Suppressor macrophage treated with lipopolysaccharide for 4 hours (primary cell): ENCODE data around the gene CAPN15.

Source experiments
- DNase-seq: peaks from one replicate; pipeline ENCODE4 v3.0.0-alpha.2; 2020

CAPN15 gene

GRCh38 chr16:580141-580945, 52.8 kb downstream of the CAPN15 start:
- DNase-seq: no peak

GRCh38 chr16:580946-581498, 53.5 kb downstream of the CAPN15 start:
- DNase-seq: no peak

DNA sequence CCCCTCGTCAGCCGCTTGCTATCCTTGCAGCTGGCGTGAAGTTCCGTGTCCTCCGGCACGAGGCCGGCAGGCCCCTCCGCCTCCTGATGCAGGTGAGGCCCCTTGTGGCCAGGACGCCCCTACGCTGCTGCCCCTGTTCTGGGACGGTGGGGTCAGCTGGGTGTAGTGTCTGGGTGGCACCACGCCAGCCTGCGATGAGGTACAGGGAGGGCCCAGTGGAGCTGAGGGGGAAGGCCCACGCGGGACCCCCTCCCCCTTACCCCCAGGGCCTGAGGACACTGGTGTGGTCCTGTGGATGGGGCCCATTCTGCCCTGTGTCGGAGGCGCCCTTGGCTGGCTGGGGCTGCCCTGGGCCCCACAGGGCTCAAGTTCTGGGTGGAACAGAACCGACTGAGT, 54.7 kb downstream of the CAPN15 start:
- DNase-seq: no peak

DNA sequence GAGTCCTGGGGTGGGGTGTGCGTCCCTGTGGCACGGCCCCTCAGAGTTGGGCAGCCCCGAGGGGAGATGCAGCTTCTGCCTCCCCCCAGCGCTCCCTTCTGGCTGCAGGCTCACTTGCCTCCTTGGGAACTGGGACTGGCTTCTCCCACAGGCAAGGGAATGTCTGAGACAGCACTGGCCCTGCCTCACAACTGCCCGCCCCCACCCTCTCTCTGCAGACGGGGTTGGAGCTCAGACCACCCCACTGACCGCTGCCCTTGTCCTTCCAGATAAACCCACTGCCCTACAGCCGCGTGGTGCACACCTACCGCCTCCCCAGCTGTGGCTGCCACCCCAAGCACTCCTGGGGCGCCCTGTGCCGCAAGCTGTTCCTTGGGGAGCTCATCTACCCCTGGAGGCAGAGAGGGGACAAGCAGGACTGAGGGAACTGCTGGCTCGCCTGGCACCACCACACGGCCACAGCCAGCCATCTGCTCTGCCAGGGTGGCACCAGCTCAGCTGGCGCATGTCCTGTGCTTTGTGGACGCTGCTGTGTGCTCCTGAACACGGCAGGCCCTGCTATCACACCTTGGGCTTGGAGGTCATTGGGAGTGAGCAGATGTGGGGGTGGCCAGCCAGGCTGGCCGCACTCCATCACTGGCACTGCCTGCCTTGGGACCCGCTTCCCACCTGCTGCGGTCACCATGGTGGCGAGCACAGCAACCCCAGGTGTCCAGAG, 55.3 kb downstream of the CAPN15 start:
- no peak for DNase-seq

DNA sequence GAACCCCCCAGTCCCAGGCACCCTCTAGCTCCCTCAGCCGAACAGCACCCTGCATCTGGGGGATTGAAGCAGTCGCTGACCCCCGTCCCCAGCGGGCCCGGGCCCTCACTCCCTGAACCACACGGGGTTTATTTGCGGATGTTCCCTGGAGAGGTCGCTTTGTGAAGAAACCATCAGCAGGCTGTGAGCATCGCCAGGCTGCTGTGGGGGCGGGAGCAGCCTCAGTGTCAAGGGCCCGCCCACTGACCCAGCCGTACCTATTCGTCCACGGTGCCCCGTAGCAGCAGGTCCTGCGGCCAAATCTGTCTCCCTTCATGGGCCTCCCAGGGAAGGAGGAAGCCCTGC, 55.9 kb downstream of the CAPN15 start:
- no peak for DNase-seq

DNA sequence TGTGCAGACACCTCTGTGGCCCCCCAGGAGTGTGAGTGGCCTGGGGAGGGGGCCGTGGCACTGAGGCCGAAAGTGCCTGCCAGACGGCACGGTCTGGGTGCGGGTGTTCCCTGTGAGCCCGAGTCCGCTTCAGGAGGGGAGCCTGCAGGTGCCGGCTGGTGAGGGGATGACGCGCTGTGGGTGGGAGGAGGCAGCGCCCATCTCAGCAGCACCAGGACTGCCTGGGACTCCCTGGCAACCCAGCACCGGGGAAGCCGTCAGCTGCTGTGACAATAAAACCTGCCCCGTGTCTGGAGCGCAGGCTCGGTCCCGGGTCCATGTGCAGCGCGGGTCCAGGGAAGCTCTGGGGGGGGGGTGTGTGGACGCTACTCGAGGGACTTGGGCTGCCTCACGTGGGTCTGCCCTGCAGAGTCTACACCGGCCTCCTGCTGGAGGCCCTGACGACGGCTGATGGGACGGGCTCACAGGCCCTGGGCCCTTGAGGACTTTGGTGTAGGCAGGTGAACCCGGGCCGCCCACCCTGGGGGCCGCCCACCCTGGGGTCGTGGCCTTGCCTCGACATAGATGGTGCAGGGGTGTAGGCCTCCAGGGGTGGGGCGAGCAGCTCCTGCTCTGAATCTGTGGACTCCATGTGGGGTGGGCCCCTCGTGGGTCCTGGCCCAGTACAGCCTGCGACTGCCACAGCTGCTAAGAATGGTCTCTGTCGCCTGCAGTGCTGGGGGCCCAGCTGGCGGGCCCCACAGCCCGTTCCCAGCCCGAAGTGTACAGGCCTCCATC, 56.5 kb downstream of the CAPN15 start:
- DNase-seq: no peak

DNA sequence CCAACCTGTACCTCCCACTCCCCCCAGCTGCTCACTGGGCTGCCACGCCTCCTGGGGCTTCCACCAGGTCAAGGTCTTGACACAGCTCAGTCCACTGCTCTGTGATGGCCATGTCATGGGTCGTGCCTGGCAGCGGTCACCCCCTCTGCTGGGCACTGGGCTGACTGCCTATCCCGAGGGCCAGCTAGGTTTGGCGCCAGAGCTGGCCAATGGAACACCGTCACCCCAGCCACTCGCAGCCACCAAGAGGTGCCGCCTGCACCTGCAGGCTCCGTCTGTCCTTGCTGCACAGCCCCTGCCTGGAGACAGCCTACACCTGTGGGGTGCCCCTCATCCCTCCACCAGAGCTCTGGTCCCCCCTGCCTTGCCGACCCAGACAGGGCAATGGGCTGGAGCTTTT, 57.8 kb downstream of the CAPN15 start:
- no peak for DNase-seq

GRCh38 chr16:586047-586644, 58.6 kb downstream of the CAPN15 start:
- no peak for DNase-seq

DNA sequence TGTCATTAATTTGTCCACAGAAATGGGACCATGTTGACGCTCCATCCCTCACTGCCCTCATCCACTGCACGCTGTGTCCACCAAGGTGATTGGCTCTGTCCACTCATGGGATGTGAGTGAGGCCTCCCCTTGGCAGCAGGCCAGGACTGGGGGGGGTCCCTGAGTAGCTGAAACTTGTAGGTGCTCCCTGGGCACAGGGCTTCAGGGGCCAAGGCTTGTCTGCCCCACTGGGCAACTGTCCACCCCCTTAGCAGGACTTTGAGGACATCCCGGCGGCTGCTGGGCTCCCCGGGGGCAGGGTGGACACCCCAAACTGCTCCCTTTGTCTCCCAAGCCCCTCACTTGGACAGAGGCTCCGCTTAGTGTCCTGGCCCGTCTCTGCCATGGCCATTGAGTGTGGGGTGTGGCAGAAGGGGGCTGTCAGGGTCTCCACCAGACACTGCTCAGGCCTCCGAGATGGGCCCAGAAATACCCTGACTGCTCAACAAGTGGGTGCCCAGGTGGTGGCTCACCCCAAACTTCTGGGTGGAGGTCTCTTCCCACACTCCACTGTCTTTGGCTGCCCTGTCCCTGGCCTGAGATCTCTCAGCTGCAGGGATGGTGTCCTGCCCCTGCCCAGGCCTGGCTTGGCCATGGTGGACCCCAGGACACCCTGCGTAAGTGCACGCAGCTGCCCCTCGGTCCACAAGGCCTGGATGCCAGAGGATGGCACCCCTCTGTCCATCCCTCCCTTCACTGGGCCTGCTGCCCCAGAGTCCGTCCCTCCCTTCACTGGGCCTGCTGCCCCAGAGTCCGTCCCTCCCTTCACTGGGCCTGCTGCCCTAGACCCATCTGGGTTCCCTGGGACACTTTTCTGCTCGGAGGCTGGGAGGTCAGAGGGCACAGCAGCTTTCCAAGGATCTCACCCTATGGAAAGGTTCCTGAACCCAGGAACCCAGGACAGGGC, 59.4 kb downstream of the CAPN15 start:
- no peak for DNase-seq

DNA sequence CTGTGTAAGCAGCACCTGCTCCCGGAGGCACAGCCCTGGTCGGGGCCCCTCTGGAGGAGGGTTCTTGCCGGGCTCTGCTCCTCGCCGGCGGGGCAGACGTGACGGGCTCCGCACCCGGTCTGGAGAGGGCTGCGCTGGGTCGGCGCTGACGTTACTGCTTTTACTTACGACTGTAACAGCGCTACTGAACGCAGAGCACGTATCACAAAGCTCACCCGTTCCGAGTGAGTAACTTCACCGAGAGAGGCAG, 61.1 kb downstream of the CAPN15 start:
- peak; percentile 77 for DNase-seq

DNA sequence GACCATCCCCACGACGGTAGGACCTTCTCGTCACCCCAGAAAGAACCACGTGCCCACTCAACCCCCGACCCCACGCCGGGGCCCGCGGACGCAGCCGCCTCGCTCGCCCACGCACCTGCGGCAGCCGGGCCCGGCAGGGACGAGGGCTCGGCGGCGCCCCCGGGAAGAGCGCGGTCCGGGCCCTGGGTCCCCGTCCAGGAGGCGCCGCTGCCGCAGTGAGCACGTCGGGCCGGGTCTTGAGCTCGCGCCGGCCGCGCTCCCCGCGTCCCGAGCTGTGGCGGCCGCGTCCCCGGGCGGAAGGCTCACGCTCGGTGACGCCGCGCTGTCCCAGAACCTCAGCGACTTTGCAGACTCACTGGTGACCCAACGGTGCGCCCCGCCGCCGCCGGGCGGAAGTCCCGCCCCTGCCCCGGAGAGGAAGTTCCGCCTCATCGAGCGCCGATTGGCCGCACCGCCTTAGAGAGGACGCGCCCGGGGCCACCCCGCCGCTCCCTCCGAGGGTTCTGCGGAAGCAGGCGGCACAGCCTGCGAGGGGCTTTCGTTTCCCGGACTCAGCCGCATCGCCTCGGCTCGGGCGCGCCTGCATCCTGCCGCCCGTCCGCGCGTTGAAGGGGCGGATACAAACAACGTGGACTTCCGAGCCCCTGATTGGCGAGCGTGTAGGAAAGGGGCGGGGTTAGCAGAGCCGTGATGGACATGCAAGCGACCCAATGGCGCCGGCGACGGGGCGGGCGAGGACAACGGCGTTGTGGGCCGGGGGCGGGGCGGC, 61.6 kb downstream of the CAPN15 start:
- peak; percentile 97 for DNase-seq

DNA sequence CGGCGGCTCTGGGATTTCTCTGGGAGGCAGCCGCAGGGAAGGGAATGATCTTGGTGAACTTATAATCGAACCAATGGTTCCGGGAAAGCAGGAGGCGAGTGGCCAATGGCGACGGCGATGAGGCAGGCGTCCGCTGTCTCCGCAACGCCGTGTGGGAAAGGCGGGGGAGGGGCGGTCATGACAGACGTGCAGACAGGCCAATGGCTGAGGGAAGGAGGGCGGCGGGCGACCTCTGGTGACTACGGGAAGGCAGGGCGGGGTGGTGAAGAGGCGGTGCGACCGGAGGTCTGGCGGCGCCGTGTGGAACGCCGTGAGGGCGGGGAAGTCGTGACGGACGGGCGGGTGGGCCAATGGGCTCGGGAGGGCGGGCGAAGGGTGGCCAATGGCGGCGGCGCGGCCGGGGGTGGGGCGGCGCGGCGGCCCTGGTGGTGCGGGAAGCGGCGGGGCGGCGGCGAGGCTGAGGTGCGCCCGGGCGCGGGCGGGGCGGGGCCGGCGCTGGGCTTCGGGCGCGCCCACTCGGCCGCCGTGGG, 62.2 kb downstream of the CAPN15 start, which contains the start of gene RAB40C:
RAB40C (plus strand) TSS at position 409 of the 530 bp plus-strand sequence. CDS start 226 bp downstream, outside the sequence.
- DNase-seq: peak; percentile 99

- DNase-seq: peak; percentile 30
These were observed 62.8 kb downstream of the CAPN15 start for GRCh38 chr16:590188-590814.

DNA sequence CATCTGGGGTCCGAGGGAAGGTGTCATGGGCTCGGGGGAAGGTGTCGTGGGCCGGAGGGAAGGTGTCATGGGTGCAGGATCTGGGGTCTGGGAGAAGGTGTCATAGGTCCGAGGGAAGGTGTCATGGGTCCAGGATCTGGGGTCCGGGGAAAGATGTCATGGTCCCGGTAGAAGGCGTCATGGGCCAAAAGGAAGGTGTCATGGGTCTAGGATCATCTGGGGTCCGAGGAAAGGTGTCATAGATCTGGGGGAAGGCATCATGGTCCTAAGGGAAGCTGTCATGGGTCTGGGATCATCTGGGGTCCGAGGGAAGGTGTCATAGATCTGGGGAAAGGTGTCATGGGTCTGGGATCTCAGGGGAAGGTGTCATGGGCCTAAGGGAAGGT, 63.3 kb downstream of the CAPN15 start:
- DNase-seq: no peak

DNA sequence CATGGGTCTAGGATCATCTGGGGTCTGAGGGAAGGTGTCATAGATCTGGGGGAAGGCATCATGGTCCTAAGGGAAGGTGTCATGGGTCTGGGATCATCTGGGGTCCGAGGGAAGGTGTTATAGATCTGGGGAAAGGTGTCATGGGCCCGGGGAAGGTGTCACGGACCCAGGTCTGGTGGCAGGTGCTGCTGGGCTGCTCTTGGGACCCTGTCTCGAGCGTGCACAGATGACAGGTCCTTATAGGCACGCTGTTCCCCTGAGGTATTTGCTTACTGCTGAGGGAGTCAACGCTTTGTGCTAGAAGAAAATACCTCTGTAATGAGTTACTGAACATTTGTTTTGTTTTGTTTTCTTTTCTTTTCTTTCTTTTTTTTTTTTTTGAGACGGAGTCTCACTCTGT, 63.7 kb downstream of the CAPN15 start:
- no peak for DNase-seq

DNA sequence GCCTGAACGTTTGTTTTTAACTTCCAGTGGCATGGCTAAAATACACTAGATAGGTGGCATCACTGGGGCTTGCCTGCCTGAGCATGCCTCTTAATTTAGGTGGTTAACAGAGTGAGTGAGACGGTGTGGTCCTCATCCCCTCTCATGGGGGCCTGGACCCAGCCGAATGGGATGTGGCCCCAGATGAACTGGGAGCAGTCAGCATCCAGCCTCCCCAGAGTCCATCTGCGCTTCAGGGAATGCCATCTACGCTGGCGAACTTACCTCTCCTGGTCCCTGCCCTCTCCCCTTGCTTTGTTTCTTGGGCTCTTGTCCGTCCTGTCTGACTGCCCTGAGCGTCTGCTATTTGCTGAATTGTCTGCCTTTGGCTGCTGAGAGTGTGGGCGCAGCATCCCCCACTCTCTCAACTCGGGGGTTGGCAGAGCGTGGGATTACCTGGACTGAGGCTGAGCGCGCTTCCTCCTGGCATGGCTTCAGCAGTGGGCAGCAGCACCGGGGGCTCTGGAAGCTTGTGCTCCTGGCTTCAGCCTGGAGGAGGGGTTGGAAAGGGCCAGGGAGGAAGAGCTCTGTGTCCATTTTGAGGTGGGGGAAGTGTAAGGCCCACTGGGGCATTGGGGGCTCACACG, 64.5 kb downstream of the CAPN15 start:
- no peak for DNase-seq

DNA sequence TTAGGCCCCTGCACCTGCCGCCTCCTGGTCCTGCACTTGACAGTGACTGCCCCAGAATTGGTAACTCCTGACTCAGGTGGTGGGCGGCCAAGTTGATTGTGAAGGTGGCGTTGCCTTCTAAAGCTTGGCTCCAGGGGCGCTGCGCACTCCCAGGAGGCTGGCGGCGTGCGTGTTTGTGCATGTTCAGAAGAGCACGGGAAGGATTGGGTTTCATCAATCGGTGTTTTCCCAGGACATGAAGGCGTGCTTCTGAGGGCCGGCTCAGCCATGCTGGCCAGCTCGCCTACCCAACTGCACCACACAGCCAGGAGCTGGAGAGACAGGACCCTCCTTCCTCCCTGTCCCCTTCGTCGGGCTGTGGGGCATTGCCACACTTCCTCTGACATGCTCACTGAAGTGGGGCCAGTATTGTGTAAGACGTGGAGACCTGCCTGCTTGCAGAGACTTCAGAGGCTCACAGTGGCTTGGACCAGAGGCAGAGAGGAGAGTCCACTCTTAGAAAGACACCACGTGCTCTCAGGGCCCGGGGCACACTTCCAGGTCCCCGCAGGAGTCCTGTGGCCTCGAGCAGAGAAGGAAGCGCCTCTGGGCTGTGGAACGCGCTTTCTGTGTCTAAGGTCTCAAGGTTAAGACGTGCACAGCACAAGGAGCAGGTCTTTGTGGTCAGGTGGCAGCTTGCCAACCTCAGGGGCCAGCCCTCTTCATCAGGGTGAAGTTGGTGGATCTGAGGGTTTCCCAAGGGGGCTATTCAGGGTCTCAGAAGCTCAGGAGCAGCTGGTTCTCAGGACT, 65.2 kb downstream of the CAPN15 start:
- peak; percentile 64 for DNase-seq

DNA sequence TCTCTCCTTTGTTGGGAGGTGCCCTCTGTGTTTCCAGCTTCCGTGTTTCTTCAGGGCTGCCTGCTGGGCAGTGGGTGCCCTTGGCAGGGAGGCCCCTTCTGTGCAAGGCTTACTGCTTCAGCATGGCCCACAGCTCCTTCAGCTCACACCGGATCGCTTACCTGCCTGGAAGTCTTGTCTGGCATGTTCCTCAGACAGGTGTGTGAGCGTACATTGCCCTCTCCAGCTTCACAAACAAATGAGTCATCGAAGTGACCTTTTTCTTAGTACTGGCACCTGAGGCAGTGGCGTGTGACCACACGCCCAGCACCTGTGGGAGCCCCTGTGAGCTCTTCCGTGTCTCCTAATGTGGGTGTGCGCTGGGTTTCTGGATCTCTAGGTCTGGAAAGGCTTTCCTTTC, 65.9 kb downstream of the CAPN15 start:
- no peak for DNase-seq

GRCh38 chr16:593807-594206, 66.3 kb downstream of the CAPN15 start:
- no peak for DNase-seq
